NK-92 (cell line): Measurements from ENCODE around the gene RNF112.

Source experiments
- DNase-seq: peaks from one replicate; lab custom pipeline; 2025; ENCODE audit not compliant: unreplicated experiment; lab: John Stamatoyannopoulos, UW

The RNF112 gene

DNA sequence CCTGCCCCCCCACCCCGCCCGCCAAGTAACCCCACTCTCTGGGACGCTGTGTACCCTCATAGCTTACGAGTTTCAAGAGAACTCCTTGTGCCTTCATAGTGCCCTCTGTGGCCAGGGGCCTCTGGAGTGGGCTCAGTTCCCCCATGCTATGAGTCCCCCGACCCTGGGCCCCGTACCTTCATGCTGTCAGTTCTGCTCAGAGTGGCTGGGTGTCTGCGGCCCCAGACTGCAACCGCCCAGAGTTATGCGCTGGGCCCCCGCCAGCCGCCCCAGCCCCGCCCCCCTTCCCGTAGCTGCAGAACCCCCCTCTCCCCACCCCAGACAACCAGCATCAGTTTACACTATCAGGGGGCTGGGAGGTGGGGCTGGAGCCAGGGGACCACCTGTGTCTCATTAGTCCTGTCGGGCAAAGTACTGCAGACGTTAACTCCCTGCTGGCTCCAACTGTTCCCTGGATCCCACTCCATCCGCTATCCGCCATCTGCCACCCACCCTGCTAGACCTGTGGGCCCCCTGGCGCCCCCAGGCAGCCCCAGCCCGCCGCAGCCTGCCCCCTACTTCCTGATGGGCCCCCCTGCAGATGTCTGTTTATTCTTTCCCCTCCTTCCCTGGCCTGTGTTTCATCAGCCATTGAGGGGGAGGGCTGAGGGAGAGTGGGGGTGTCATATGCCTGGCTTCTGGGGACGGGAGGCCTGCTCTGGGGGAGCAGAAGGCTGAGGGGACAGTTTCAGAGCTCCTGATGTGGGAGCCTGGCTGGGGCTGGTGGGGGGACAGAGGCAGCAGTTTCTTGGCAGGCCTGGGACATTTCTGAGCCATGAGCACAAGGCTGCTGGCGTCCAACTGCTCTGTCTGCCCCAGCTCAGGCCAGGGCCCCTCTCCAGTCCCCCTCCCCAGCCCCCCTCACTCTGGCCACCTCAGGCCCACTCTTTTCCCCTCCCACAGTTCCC is 23.8 kb upstream of the RNF112 start, which contains the start of gene MFAP4:
MFAP4 (minus strand) TSS at position 217 of the 947 bp plus-strand sequence; CDS start at position 182, 35 bp downstream.
- DNase-seq, result no peak

DNA sequence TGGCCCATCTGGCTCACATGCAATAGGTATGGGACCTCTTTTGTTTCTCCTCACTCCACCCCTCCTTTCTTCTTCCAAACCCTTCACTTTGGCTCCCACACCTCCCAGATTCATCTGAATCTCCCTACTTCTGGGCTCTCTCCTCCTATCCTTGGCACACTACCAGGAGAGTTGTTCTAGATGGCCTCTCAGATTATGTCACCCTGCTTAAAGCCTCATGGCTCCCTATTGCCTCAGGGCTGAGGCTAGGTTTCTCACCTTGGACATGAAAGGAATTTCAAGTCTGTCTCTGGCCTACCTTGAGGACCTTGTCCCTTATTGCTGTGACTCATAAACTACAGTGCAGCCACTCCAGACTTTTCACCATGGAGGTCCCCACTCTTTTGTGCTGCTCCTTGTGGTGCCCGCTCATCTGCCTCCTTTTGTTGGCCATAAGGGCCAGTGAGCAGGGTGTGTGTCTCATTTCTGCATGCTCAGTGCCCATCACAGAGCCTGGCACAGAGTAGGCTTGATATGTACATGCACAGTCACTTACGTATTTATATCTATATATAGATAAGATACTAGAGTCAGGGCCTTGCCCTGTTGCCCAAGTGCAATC is 23.0 kb upstream of the RNF112 start:
- DNase-seq, result no peak

DNA sequence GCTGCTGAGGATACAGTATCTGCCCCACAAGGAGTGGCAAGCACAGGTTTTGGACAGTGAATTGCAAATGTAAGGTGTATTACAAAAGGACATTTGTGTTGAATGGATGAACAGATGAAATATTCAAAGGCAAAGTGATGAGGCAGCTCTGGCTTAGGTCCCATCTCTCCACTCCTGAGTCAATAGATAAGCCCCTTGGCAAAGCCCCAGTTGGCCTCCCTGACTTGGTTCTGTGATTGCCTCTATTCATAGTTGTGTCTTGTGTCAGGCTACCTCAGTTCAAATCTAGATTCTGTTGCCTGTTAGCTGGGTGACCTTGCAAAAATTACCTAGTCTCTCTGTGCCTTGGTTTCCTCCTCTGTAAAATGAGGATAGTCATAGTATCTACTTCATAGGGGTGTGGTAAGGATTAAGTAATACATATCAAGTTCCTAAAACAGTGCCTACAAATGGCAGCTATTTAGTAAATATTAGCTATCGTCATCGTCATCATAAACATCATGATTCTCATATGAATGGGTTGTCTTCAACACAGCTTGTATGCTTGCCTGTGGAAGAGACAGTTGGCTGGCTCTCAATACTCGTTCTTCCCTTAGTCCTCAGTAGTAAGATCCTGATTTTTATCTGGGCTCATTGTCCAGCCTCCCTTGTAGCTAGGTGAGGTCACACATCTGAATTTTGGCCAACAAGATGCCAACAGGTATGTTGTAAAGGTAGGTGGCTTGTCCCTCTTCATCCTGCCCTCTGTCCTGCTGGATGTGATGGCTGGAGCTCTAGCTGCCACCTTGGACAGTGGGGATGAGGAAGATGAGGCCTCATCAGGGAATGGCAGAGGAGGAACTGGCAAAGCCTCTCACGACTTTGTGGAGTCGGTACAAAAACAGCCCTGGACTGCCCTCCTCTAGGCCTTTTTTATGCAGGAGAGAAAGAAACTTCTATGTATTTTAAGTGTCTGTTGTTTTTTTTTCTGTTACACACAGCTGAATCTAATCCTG is 21.9 kb upstream of the RNF112 start:
- no peak for DNase-seq

DNA sequence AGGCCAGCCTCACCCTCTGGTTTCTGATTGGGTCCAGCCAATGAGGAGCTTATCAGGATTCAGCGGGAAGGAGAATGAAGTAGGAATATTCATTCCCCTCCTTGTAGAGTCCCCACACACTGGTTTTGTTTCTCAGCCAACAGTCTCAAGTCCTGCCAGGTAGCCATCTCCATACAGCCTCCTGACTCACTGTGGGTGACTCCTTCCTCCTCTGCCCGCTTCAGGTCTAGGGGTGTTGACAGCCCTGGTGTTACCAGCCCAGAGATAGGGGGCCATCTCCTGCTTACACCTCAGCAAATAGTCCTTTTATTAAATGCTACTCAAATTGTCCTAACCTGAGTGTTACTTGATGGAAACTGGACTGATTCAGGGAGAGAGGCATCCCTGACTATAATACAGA is 20.1 kb upstream of the RNF112 start:
- DNase-seq, result no peak

DNA sequence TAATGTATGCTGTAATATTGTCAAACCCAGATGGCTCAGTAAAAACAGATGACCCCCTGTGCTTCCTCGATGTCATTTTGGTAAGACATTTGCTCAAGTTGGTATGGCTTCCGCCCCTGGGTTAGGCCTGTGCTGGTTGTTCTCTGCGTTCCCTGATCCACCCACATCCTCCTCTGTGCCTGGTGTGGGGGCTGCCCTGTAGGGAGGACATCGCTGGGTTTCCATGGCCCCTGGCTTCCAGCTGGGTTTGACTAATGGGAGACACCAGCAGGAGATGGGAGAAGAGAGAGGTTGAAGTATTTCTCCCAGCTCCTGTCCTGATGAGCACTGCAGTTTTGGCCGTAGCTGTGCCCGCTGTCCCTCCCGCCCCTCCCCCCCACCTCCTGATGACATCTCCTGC is 19.6 kb upstream of the RNF112 start:
- no peak for DNase-seq

DNA sequence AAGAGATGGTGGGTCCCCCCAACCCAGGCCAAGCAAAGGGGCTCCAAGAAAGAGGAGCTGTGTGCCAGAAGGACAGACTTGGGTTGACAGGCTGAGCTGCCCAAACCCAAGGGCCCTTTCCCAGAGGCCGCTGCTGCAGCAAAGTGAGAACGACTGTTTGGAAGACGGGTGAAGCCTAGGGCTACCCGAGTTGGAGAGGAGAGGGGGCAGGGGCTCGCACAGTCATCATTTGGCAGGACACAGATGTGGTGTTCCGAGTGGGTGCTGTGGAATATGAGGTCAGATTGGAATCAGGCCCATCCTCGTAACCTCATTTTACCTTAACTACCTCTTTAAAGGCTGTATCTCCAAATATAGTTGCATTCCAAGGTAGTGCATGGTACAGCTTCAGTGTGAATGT is 18.7 kb upstream of the RNF112 start:
- no peak for DNase-seq

DNA sequence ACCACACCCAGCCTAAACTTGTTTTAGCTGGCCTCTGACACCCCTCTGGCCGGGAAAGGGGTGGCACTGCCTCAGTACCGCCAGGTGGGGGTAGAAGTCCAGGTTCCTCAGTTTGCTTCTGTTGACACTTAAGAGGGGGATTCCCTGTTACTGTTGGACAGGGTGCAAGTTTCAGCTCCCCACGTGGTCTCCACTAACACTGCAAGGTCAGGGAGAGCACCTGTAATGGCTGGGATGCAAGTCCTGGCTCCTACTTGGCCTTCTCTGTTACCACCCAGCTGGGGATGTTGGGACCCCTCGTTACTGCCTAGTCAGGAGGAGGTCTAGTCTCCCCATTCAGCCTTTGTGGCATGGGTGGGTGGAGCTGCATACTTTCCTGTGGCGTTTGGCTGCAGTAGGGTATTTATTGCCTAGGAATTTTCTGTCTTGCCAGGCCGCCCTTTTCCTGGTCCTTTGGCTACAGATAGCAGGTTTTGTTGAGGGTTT is 13.4 kb upstream of the RNF112 start:
- DNase-seq, result no peak

DNA sequence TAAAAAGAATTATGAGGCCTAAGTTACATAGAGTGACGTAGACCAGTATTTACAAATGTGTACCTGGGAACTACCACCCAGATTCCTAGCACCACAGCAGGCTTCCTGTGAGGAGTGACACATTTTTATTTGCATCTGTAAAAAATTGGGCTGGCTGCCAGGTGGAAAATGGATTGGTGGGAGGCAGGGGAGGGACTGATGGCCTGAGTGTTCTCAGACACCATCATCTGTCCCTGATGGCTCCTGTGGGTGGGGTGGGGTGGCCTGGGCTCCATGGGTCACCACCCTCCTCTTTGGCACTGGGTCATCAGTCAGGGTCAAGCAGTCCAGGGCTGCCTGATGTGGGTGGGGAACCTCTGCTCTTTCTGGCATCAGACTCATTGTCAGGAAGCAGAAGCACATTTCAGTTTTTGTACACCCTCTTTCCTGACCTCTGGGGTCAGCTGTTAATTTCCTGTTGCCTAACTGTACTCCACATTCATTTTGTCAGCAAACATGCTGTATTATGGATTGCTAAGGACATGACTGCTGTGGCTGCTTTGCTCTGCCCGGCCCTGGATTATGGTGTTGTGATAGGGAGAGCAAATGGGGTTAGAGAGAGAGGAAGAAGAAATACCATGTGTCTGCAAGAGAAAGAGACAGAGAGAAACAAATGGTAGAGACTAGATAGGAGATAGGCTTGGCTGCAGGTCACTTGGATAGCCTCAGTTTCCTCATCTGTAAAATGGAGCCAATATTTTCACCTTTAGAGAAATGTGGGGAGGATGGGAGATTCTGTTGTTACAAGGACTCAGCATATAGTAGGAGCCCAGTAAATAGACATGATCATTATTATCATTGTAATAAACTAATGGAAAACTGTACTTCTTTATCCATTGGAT is 12.5 kb upstream of the RNF112 start:
- no peak for DNase-seq

DNA sequence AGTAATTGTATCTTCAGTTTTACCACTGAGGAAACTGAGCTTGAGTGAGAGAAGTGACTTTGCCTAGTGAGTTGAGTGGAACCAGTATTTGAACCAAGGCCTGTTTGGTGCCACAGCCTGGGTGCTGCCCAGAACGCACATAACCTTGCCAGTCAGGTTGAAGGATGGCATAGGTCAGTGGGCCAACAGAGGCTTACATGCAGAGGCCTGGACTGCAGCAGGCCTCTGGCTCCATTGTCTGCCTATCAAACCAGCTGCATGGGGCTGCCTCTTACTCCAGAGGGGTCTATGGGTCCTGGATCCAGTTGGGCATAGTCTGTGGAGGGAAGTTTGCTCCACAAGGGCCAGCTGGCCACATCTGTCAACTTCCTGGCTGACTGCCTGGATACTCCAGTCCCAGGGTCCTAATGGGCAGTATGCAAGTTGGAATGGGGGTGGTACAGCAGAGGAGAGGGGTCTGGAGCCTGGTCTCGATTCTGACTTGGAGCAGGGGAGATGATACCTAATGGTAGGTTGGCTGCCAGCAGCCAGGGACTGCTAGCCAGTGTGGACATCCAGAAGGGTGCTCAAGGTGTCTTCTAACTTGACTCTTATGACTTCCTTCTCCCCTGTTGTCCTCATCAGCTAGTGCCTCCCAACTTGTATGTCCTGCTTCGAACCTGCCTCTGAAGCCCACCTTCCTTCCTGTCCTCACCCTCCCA is 11.1 kb upstream of the RNF112 start:
- DNase-seq, result no peak

DNA sequence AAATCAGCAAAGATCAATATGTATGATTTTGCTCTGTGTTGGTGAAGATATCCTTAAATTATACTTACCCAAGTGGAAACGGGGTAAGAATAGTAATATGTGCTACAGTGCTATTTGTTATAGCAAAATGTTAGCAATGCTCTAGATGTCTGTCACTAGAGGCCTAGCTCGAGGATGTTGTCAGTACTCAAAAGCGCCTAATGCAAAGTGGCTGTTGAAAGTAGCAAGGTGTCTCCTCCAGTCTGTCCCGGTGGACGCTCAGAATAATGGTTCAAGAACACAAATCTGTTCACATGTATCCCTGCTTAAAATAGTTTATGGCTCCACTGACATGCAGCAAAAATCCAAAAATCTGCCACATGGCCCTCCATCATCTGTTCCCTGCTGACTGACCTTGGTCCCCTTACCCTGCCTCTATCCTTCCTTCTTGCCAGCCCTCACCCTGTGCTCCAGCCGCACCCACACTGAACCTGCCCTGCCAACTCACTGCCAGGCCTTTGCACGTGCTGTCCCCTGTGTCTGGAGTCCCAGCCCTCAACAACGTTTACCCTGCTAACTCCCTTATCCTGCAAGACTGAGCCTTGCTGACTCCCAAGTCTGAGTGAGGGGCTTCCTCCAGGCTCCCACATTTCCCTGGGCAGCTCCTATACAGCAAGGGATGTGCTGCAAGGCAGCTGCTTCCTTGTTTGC is 9.6 kb upstream of the RNF112 start:
- no peak for DNase-seq

DNA sequence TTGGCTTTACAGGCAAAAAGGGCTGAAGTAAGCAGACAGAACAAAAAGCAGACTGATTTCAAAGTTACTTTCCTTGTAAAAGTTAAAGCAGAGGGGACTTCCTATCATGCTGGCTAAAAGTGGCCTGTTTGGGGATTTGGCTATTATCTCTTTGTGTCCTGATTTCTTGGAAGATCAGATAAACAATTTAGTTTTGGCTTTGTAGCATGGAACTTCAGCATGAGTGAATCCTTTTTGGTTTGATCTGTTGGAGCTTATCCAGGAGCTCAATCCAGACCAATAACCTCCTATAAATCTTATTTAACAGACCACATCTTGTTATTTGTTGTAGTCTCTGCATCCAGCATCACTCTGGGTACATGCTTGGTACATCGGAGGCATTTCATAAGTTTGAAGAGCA is 8.9 kb upstream of the RNF112 start:
- no peak for DNase-seq

DNA sequence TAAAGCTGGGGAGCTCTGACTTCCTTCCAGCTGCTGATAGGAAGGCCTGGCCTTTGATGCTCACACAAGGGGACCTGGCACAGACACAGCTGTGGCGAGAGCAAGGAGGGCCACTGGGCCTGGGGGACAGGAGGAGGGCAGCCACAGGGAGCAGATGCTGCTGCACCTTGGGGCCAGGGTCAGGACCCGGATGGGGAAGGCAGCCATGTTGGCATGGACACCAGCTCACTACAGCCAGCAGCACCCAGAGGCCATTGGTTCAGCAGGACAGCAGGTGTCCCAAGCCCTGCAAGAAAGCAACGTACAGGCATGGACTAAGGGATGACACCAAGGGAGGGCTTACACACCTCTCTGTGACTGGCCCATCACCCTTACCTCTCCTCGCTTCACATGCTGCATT is 8.0 kb upstream of the RNF112 start:
- DNase-seq, result no peak

DNA sequence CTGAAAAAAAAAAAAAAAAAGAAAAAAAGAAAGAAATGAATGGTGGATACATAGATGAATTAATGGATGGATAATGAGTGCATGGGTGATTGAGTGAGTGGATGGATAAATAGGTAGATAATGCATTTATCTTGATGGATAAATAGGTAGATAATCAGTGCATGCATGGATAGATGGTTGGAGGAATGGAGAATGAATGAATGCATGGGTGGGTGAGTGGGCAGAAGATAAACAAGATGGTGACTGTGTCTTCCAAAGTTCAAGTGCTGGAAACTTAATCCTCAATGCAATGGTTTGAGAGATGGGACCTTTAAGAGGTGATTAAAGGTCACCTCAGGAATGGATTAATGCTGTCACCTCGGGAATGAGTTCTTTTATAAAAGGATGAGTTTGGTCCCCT is 6.8 kb upstream of the RNF112 start:
- DNase-seq, result no peak

DNA sequence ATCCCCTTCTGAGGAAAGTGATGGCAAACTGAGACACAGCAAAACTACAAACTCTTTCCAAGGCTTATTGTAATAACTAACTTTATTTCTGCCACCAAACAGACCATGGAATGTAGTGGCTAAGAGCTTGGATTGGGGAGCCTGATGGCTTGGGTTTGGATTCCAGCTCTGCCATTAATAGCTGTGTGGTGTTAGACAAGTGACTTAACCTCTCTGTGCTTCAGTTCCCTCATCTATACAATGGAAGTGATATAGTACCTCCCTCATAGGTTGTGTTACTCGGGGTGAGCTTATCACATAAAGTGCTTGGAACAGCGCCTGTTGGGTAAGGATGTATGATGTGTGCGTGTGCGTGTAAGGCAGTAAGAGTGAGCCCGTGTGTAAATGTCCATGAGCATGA is 5.9 kb upstream of the RNF112 start:
- no peak for DNase-seq

DNA sequence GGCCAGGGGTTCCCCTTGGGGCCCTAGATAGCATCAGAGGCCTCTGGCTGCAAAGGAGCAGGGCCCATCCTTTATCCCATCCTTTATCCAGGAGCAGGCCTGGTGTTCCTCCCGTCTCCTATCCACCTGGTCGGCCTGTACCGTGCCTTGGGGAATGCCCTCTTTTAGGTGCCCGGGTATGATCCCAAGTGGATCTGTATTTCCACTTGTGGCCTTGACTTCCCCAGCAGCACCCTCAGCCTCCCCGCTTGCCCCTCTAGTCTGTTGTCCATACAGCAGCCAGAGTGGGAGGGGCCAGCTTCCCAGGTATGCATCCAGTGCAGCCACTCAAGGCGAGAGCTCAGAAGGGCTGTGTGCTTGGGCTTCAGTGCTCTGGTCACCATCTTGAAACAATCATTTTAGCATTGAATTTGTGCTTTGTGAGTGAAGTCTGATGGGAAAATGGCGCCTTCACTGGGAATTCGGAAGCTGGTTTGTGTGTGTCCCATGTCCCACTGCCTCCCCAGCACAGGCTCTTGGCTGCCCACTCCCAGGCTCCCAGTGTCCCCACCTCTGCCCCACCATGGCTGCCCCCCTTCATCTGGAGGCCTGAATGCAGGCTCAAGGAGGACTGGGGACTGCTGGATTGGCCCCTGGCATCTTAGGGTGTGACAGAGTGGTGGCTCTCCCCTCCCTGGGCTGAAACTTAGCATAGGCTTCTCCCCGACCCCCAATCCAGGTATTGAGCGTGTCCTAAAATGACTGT is 3.3 kb upstream of the RNF112 start:
- DNase-seq, result no peak

DNA sequence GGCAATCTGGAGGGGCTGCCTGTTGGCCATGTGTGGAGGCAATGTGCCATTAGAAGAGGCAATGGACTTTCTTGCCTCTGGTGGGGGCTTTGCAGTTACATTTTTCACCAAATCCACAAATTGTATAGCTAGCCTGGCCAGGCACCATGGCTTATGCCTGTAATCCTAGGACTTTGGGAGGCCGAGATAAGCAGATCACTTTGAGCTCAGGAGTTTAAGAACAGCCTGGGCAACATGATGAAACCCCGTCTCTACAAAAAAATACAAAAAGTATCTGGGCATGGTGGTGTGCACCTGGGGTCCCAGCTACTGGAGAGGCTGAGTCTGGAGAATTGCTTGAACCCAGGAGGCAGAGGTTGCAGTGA is 2.7 kb upstream of the RNF112 start:
- no peak for DNase-seq

DNA sequence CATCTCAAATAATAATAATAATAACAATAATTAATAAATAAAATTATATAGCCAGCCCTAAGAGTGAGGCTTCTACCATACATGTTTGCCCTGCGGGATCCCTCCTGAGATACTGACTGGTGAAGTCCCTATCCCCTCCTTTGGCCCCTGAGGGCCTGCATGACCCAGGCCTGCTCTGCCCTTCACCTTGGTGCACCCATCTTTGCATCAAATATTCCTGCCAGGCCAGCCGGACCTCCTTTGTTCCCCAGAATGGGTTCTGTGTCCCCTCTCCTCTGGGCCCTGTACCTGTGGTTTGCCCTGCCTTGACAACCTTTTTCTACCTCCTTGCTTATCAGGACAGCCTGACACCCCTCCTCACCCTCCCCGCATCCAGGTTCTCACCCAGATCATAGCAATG is 2.0 kb upstream of the RNF112 start:
- DNase-seq, result no peak

DNA sequence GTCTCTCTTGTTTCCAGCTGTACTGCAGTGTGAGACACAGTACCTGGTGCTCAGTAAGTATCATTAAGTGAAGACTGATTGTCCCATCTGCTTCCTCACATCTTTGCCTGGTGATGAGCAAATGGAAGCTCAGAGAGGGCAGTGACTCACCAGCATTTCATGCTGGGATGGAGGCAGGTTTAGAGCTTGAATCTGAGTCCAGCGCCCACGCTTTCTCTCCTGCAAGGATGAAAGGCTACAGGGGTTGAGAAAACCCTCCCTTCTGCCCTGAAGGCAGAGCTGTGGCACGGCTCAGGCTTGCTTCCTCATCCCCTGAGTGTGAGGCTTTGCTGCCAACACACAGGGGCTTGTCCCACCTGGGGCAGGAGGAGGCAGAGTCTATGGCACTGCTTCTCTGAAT is 1.5 kb upstream of the RNF112 start:
- DNase-seq, result no peak
